Mucosa of descending colon (tissue), 3 donors: ENCODE data around the gene CCDC12. TPM values are rescaled to one million over a fixed set of nuclear protein-coding genes. Genes with fewer than 3 reads are reported as not detected.

Source experiments
- ATAC-seq: fragments of 200-7000 bp; cut with Tn5 transposase; one replicate; pipeline ENCODE4 v1.9.1; 2020; ENCODE audit warnings: mild to moderate bottlenecking, moderate library complexity
- DNase-seq, 3 donors: peaks; one replicate each; pipeline ENCODE4 v3.0.0-alpha.2; 2020
- H3K36me3 ChIP-seq: fragments of 200-600 bp; one replicate; pipeline ENCODE4 v1.8.0; 2021; ENCODE audit warnings: low read depth, mild to moderate bottlenecking
- H3K4me1 ChIP-seq: fragments of 200-600 bp; one replicate; pipeline ENCODE4 v1.8.0; 2021; ENCODE audit warnings: low read depth, mild to moderate bottlenecking
- H3K4me3 ChIP-seq: fragments of 200-600 bp; one replicate; pipeline ENCODE4 v1.8.0; 2021; ENCODE audit warnings: mild to moderate bottlenecking
- H3K9me3 ChIP-seq: fragments of 200-600 bp; one replicate; pipeline ENCODE4 v1.8.0; 2021; ENCODE audit warnings: mild to moderate bottlenecking
- CTCF ChIP-seq: fragments of 200-600 bp; IDR thresholded peaks from one replicate; pipeline ENCODE4 v1.8.0; 2022; ENCODE audit warnings: antibody characterized with exemption, mild to moderate bottlenecking
- intact Hi-C, 2 donors: fragments of 100-400 bp; cut with DNase I in 1 of 2; cut with micrococcal nuclease in 1 of 2; formaldehyde crosslinking; loops; one replicate each; pipeline versions ENCODE4 v1.11.0 to v1.11.1; 2022; cut with DNase I, micrococcal nuclease
- total RNA-seq, 3 donors: library from RNA; stranded (reverse); fragmentation: NEBNext Ultra II Directional in 2 of 3; extraction: Animal tissue kit (Norgen Biotek cat#: 25700) in 2 of 3; gene quantifications; one replicate each; pipeline versions ENCODE4 v1.2.1 to v1.2.4, GENCODE V29; 2021 to 2023
- donor health status: DM: no; HTN: no; CAD: no; lungs with moderate emphysema.
- donor health status: DM: no; HTN: no; CAD: no.
- donor health status: DM: no; HTN: yes; CAD: no.

Gene CCDC12
- total RNA-seq, 3 donors from 2014 or later = 40.7 to 59.2 (median 45.0) TPM

GRCh38 chr3:46926039-46926438 is 50.5 kb downstream of the CCDC12 start:
- intact Hi-C loops = loop anchor here in 1 of 2 donors (5.0 kb wide), 1 partner anchor 71 kb away; no protein-coding TSS in a partner anchor
- no peak for TF ChIP-seq CTCF
- no peaks in the 10 kb centered on the region for H3K36me3 ChIP-seq
- DNase-seq (peak in 2 of 3 donors; percentile 45 to 64), ATAC-seq (no peak)
- H3K4me3 ChIP-seq = no peak overlapping the region
- H3K9me3 ChIP-seq = no peaks in the 10 kb centered on the region
- peaks cover 42% of the 10 kb centered on the region for H3K4me1 ChIP-seq

- Histone ChIP-seq H3K4me1 (peaks cover 38% of the 10 kb centered on the region), H3K9me3 (no peaks in the 10 kb centered on the region), H3K4me3 (no peak overlapping the region), H3K36me3 (no peaks in the 10 kb centered on the region)
- ATAC-seq (no peak), DNase-seq (peak in 2 of 3 donors; percentile 12 to 34)
- TF ChIP-seq CTCF = no peak
- intact Hi-C loops = loop anchor here in 1 of 2 donors (5.0 kb wide), 1 partner anchor 72 kb away; no protein-coding TSS in a partner anchor
These were observed 51.0 kb downstream of the CCDC12 start for GRCh38 chr3:46925585-46925934.

- no peak overlapping the region for H3K4me3 ChIP-seq
- H3K4me1 ChIP-seq = peaks cover 32% of the 10 kb centered on the region
- no peaks in the 10 kb centered on the region for H3K36me3 ChIP-seq
- no peak for ATAC-seq
- intact Hi-C loops = loop anchor here (5.0 kb wide), 1 partner anchor 72 kb away; no protein-coding TSS in a partner anchor
- DNase-seq = peak in 2 of 3 donors; percentile 23 to 42
- no peak for TF ChIP-seq CTCF
- no peaks in the 10 kb centered on the region for H3K9me3 ChIP-seq
These were observed 51.5 kb downstream of the CCDC12 start for GRCh38 chr3:46924921-46925584.

GRCh38 chr3:46923559-46924350 is 52.8 kb downstream of the CCDC12 start:
- intact Hi-C loops = loop anchor here in 1 of 2 donors (5.0 kb wide), 1 partner anchor 74 kb away; no protein-coding TSS in a partner anchor
- TF ChIP-seq CTCF = peak; percentile 25
- DNase-seq = peak in 2 of 3 donors; percentile 47 to 60
- H3K36me3 ChIP-seq = no peaks in the 10 kb centered on the region
- no peak overlapping the region for H3K4me3 ChIP-seq
- peaks cover 22% of the 10 kb centered on the region for H3K4me1 ChIP-seq
- ATAC-seq = peak; percentile 67
- no peaks in the 10 kb centered on the region for H3K9me3 ChIP-seq

- intact Hi-C loops = loop anchor here in 1 of 2 donors (5.0 kb wide), 1 partner anchor 74 kb away; no protein-coding TSS in a partner anchor
- DNase-seq (peak in 2 of 3 donors; percentile 26 to 49), ATAC-seq (no peak)
- Histone ChIP-seq H3K4me1 (peaks cover 15% of the 10 kb centered on the region), H3K4me3 (no peak overlapping the region), H3K36me3 (no peaks in the 10 kb centered on the region), H3K9me3 (no peaks in the 10 kb centered on the region)
- TF ChIP-seq CTCF = no peak
These were observed 53.5 kb downstream of the CCDC12 start for GRCh38 chr3:46922871-46923558.
